ENCODE results near the gene TOMM20. TPM values are rescaled to one million over a fixed set of nuclear protein-coding genes. Genes with fewer than 3 reads are reported as not detected.
A peak's percentile ranks its signal among the peaks of the same experiment; 100 is the strongest.

TOMM20 gene
- 72.9 and 84.2 TPM in 2 replicates for total RNA-seq

DNA sequence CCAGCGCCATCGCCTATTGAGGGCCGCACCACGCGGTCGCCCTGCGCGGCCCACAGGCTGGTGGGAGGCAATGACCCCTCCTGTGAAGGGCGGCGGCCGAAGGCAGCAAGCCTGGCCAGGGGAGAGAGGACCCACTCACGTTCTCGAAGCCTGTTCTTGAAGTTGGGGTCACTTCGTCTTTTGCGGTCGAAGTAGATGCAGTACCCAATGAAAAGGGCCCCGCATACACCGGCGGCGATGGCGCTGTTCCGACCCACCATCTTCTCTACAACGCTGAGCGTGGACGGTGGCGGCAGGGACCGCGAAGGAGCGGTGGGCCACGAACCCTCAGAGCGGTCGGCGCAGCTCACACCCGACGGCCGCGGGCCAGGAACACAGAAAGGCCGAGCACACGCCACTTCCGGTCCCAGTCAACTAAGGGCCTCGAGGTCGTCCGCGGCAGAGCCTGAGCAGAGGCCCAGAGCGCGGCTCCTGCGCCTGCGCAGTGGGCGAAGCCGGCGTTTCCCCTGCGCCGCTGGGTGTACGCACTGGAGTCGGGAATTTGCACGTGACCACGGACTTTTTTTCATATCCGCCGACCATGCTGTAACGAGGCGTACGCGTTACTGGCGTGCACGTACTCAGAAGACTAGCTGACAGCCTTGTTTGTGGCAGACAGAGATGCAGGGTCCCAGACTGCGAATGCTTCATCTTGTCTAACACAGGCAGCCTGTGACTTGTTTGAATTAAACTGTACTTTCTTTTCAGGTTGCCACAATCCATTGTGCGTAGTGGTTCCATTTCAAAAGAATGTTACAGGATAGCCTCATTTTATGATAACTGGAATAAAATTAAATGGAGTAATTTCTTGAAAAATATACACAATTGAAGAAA is at the start of gene TOMM20:
Gene TOMM20, minus strand, starts transcription at position 382 of the 873 bp plus-strand sequence. Its CDS starts 122 bp downstream, at position 260.

DNA sequence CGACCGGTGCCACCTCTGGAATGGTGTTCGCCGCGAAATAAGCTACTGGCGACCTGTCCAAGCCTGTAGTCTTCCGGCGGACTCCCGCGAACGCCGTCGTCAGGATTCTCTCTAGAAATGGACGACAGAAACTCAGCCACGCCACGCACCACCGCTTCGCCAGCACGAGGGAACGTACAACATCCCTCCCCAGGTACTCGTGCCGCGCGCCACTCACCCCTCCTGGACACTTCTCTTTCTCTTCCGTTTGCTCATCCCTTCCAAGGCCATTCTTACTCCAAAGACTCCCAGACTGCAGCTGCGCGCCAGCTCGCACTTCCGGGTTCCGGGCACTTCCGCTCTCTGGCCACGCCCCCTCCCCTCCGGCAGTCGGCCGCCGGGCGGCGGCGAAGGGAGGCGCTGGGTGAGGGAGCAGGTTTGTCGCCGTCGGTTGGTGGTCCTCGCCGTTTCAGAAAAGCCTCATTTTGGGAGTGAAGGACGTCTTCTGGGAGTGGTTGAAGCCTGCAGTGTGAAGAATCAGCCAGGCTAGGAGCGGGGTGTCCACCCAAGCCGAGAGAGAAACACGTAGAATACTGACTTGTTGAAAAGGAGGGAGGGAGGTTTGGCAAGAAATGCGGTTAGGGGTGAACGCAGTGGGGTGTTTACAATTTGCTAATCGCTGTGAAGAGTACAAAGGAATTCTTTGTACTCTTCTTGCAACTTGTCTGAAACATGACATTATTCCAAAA is 32.5 kb upstream of the TOMM20 start, which contains the start of gene RBM34:
Gene RBM34, minus strand, starts transcription at position 294 of the 728 bp plus-strand sequence. Its CDS starts 24 bp downstream, at position 270.

Small RNA genes within 50 kb of the gene (small RNA-seq; reads per million reads assigned to genes)
- not detected for gene AL732292.1
- gene SNORA14B, result 261 reads per million, percentile 99 among the genes with 10 or more reads in this experiment

Other genes starting within 250 kb of the TOMM20 start
- gene RBM34, start 32.4 kb upstream of the TOMM20 start, total RNA-seq, result 33.1 and 38.6 TPM in 2 replicates
- 24.5 and 27.7 TPM in 2 replicates for gene ARID4B, start 199.3 kb upstream of the TOMM20 start, total RNA-seq
- 21.9 and 29.0 TPM in 2 replicates for gene GGPS1, start 199.7 kb upstream of the TOMM20 start, total RNA-seq
- 22.2 and 24.3 TPM in 2 replicates for gene TBCE, start 238.6 kb upstream of the TOMM20 start, total RNA-seq

Measured in hair follicle dermal papilla cell (primary cell).